Measurements from ENCODE around the gene TIAM2.
"Not testable (repeated sequence)": the region's sequence is repeated elsewhere in the genome, so short reads cannot be mapped to it uniquely, and the experiment has no call there.

TIAM2 gene

DNA sequence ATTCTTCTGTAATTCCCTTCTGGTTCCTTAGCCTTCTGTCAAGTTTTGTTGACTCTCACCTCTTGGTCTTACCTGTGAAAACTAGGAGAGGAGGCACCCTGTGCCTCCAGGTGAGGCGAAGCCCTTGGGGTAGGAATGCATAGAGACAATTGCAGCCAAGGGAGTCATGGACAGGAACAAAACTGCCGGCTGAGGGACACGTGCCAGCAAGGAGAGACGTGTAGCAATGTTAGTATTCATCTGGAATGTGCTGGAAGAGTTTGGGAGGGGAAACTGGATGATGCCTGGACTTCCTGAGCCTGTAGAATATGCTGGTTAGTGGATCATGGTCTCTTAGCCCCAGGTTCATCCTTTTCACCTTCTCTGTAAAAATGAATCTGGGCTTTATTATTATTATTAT lies 3.9 kb upstream of the TIAM2 start:
- DNase-seq, result no peak

DNA sequence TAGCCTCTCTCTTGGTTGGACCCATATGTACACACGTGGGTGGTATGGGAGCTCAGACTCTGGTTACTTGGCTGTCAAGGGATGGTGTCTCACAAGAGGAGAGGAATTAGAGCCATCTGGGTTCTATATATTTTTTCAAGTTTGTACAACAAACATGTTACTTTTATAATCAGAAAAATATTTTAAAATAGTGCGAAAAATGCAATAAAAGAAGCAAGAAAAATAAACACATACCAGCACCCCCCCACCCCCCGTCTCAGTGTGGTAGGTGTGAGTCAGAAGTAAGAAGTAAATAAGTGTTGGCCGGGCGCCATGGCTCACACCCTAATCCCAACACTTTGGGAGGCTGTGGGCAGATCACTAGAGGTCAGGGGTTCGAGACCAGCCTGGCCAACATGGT lies 2.1 kb upstream of the TIAM2 start:
- no peak for DNase-seq

DNA sequence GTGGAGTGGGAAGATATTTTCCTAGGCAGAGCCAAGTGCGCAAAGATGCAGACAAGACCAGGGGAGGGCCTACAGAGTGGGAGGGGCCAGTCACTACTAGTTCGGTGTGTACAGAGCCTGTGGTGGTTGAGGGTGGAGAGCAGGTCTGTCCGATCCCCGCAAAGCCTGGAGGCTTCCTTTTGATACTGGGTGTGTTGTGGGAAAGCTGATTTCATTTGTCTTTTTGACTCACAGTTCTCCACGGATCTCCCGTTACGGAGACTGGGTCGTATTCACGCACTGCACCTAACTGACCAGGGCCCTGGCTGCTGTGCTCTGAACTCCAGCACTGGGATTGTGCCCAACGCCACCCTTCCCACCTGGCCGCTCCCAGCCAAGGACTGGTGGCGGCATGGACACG lies 1.4 kb upstream of the TIAM2 start:
- no peak for DNase-seq

DNA sequence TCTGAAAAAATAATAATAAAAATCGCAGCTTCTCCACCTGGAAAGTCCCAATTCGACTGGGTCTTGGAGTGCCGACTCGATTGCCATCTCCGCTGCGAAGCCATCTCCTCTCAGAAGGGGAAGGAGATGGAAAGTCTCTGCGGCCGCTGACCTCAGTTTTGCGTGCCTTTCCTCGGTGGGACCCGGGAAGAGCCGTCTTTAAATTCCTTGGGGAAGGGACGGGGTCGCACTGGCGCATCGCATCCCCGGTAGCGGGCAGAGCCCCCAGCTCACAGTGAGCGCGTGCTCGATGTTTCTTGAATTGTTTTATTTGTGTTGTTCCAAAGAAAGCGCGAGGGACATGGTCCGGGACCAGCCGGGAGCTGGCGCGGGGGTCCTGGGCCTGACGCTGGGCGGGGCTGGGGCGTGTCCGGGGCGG lies 270 bp upstream of the TIAM2 start:
- DNase-seq, result no peak

DNA sequence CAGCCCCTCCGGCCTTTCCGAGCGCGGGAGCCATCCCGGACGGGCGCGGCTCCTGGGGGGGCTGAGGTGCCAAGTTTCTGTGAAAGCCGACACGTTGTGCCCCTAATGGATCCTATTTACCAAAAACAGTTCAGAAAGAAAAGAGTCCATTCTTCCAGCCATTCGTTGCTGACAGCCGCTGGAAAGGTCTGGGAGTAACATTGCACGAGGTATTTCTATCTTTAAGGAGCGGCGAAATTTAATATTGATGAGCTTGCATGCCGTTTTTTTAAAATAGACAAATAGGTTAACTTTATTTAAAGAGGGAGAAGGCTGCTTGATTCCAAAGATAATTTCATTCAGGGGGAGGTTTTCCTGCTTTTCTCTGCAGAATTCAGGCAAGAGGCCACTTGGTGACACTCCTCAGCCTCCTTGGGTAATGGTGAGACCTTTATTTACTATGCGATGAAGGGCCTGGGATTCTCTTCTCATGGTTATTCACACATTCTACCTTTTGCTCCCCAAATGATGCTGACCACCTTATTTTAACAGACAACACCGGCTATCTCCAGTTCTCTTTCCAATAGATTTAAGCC lies 988 bp downstream of the TIAM2 start:
- DNase-seq, result no peak

DNA sequence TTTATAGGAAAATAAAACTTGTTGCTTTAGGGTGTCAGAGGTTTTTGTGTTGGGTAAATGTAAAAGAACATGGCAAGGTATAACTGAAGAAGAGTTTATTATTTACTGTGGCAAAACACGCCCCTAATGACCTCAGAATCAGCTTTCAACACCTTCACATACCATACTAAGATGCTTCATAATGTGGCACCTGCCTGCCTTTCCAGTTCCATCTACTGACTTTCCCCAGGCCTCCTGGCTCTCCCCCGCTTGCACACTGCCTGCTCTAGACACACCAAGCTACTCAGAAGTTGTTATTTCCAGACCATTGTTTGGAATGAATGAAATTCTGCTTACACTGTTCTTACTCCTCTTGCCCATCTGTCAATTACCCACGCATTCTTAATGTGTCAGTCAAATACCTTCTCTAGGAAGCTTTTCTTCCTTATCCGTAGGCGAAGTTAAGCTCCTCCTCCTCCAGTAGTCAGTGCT lies 1.8 kb downstream of the TIAM2 start:
- no peak for DNase-seq

DNA sequence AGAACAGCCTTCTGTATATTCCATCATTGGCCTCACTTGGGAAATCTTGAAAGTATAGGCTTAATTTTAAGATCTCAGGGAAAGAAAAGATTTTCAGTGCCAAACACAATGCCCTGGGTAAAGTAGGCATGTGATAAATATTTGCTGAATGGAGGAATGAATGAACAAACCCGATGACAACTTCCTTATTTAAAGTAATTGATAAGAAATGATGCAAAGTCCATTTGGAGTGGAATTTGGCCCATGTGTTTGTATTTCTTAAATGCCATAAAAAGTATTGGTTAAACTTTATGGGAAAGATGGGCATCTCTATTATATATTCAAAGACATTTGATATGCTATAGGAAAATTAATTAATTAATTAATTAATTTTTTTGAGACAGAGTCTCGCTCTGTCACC lies 3.7 kb downstream of the TIAM2 start:
- DNase-seq, result no peak

DNA sequence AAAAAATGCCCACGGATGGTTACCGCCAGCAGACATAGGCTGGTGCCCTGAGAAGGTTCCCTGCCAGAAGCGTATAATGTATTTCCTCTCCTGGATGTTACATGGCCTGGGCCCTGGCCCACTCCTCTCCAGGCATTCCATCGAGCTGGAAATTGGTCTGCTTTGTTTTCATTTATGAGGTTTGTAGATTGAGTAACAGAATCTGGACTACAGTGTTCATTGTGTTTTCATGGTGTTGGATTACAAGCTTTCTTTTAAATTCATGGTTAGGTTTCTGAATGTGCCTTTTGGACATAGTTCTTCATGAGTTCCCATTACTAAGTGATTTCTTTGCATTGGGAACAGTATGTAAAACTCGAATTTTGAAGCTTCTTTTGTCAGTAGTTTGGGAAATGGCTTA lies 6.4 kb downstream of the TIAM2 start:
- no peak for DNase-seq

DNA sequence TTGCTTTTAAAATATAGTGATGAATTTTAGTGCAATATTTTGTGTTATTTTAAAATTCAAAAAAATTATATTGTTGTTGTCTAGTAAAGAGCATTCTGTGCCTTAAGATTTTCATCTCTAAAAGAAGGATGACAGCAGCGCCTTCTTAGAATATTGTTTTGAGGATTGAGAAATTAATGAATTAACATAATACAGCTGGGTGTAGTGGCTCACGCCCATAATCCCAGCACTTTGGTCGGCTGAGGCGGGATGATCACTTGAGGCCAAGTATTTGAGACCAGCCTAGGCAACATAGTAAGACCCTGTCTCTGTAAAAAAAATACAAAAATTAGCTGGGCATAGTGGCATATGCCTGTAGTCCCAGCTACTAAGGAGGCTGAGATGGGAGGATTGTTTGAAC lies 6.8 kb downstream of the TIAM2 start:
- no peak for DNase-seq

DNA sequence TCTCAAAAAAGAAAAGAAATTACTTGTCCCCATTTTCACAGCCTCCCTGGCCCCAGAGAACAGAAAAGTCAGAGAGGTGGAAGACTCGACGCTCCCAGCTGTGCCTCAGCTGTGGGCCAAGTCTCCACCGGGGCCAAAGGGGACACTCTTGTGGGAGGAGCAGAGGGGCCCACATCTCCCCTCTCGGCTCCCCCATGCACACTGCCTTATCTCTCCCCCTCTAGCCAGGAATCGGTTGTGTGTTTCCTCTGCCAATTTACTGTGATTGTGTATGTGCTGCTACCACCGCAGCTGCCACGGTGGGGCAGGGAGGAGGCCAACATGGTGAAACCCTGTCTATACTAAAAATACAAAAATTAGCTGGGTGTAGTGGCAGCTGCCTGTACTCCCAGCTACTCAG lies 8.4 kb downstream of the TIAM2 start:
- DNase-seq, result no peak

DNA sequence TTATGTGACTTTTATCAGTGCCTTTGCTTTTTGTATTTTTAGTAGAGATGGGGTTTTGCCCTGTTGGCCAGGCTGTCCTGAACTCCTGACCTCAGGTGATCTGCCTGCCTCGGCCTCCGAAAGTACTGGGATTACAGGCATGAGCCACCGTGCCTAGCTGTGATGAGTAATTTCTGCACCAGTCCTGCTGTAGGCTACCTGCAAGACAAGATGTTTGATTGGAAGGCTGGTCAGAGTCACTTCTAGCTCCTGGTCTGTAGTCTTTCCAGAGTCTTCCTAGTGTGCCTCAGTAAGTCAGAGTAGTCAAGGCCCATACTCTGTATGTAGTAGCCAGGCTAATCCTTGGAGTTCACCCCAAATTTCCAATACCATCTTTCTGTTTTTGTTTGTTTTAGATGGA lies 8.9 kb downstream of the TIAM2 start:
- no peak for DNase-seq

DNA sequence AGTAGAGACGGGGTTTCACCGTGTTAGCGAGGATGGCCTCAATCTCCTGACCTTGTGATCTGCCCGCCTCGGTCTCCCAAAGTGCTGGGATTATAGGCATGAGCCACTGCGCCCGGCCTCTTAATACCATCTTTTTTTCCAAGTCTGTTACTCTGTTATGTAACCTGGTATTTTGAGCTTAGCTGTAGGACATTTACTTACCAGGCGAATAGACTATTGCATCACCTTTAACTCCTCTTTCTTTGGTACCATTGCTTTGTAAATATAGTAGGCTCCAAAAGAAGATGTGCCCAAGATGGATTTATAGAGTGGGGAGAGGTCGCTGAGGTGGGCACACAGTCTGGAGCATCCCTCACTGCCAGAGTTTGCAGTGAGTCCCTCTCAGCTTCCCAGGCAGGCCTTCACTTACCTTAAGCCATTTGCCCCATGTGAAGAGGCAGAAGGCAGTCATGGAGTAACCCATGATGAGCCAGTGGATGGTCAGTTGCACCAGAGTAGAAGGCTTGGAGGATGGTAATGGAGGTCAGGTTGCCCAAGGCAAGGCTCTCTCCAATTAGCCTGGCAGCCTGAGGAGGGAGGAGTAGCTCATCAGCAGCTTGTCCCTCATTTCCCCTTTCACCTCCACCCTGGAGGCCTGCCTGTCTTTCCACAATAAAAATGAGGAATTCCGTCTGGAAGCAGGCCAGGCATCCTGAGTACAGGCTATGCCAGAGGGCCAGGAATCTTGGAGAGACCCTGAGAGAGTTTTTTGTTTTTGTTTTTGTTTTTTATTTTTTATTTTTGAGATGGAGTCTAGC lies 9.7 kb downstream of the TIAM2 start:
- no peak for DNase-seq

DNA sequence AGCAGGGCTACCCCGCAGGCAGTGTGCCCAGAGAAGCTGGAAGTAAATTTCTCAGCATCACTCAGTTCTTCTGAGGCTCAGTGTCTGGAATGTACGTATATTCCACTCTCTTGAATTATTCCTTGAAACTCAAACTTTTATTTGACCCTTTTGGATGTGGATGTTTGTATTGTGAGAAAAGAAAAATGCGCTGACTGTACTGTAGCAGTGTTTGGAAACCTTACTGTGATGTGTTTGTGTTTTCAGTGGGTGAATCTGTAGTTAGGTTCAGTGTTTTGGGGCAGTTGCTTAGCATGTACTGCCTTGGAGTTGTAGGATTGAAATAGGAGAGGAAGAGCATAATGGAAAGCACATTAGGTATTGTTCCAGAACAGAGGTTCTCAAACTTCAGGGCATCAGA lies 13.5 kb downstream of the TIAM2 start:
- no peak for DNase-seq

DNA sequence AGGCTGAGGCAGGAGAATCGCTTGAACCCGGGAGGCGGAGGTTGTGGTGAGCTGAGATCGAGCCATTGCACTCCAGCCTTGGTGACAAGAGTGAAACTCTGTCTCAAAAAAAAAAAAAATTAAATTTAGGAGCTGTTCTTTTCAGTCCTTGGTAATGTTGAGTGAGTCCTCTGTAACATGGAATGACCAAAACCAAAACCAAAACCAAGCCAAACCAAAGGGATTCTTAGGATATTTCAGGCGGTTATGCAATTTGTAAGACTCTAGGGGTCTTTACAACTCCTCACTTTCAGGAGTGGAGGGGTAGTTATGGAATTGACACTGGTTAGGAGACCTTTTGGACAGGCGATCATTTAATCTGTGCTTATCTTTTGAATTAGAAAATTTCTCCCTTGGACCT lies 15.8 kb downstream of the TIAM2 start:
- DNase-seq, result no peak

DNA sequence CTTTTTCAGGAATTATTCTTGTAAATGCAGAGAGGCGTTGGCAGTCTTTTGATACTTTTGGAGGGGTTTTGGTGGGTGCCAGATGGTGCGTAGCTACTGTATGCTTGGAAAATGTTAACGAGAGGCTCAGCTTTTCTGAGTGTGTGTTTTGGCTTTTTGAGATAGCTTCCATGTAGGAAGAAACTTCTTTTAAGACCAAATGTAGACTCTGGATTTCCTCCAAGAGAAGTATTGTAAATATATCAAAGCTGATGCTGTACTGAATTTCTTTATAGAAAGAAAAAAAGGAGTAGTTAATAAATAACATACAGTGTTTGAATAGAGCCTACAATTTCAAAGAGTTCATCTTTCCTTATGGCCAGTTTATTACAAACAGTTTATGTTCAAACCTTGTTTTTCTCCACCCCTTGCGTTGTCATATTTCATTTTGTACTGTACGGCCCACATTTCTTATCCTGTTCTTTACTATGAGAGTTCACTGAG lies 16.7 kb downstream of the TIAM2 start:
- no peak for DNase-seq

DNA sequence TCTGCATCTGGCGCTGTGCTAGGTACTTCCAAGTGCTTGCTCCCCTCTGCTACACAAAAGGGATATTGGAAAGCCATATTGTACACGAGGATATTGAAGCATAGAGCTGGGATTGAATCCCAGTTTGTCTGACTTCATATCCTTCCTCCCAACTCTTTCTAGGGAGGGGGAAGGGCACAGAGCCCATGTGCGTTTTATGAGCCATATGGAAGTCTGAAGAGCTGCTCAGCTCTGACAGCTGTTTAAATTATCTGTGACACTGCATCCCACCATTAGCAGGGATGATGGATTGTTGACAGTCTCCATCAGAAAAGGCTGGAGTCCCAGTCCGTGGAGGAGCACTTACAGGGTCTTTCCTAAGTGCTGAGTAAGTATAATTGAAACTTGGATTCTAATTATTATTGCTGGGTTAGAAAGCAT lies 18.4 kb downstream of the TIAM2 start:
- no peak for DNase-seq

DNA sequence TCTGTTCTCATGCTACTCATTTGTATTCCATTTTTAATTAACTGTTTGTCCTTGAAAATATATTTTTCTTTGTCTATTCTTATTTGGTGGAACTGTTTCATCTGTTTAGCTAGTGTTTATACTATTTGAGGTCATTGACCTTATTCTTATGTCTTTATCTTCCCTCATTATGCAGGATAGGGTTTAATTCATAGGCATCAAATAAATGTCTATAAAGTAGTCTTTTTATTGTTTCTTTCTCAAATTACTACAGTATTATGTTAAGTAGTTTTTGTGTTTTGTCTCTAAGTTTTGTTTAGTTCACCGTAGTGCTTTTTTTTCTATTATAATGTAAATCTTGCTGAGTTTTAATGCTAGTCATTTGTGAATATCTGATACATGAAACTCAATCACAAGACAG lies 19.0 kb downstream of the TIAM2 start:
- no peak for DNase-seq

DNA sequence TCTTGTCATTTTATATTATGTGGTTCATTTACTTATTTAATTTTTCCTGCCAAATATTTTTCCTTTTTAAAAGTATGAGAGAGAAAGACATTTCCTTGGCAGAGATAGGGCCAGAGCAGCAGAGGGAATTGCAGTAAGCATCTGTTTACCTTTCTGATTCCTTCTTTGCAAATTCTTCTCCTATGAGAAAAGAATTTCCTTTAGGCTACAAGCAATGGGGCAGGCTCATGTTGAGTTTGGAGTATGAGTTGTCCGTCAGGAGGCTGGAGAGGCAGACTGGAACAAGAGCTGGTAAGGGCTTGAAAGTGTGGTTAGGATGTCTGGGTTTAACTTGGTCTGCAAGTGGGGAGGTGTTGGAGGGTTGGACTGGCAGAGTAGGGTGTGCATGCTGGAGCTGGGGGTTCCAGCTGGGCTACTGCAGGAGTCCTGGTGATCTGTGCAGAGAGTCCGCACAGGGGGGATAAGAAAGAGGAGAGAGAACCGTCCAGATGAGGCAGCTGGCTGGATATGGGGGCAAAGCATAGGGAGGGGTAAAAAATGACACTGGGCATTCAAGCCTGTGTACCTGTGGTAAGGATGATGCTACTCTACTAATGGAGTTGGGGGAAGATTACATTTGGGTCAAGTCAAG lies 19.7 kb downstream of the TIAM2 start:
- DNase-seq, result no peak

DNA sequence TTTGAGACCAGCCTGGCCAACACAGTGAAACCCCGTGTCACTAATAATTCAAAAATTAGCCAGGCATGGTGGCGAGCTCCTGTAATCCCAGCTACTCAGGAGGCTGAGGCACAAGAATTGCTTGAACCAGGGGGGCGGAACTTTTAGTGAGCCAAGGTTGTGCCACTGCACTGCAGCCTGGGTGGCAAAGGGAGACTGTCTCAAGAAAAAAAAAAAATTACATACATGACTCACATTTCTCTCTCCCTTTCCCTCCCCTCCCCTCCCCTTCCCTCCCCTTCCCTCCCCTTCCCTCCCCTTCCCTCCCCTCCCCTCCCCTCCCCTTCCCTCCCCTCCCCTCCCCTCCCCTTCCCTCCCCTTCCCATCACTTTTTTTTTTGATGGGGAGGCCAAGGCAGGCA lies 23.3 kb downstream of the TIAM2 start:
- DNase-seq, result not testable (repeated sequence)

DNA sequence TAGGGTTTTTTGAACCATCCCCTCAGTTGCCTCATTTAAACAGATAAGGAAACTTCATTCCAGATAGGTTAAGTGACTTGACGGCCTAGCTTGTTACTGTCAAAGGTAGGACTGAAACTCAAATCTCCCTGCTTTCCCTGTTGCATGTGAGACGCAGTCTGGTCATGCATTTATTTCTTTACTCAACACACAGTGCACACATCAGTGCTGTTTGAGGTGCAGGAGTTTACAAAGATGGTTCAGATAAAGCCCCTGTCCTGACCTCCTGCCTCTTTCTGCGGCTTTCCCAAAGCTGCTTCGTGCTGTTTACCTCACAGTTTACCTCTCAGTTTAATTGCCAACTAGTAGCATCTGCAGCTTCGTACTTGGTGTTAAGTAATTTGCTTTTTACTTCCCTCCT lies 26.6 kb downstream of the TIAM2 start:
- DNase-seq, result no peak

DNA sequence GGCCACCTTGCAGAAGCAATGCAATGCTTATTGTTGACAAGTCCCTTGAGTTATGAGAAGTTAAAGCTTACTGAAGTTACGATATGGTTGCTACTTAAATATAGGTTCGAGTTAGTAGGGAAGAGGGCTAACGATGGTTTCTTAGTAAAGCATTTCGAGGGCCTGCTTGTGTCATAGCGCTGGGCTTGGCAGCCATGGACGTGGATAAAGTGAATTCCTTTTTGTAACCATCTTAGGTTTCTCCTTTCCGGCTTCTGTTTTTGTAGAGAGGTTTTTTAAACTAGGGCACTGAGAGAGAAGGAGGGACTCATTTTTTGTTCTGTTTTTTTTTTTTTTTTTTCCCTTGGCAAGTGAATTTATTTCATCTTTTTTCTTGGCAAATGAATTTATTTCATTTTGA lies 27.6 kb downstream of the TIAM2 start:
- DNase-seq, result no peak

DNA sequence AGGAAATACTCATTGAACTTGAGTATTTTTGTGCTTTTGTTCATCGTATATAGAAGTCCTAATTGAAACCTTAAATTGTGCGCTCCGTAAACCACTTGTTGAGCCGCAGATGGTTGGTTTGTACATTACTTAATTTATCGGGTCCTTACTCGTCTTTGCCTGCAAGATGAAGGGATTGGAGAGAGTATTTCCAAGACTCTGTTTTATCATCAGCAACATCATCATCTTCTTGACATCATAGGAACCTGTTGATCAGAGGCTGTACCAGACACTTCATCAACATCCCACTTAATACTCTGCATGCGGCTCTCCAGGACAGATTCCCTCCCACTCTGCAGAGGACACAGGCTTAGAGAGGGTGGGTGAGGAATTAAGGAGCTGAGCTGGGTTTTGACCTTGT lies 28.6 kb downstream of the TIAM2 start:
- no peak for DNase-seq

DNA sequence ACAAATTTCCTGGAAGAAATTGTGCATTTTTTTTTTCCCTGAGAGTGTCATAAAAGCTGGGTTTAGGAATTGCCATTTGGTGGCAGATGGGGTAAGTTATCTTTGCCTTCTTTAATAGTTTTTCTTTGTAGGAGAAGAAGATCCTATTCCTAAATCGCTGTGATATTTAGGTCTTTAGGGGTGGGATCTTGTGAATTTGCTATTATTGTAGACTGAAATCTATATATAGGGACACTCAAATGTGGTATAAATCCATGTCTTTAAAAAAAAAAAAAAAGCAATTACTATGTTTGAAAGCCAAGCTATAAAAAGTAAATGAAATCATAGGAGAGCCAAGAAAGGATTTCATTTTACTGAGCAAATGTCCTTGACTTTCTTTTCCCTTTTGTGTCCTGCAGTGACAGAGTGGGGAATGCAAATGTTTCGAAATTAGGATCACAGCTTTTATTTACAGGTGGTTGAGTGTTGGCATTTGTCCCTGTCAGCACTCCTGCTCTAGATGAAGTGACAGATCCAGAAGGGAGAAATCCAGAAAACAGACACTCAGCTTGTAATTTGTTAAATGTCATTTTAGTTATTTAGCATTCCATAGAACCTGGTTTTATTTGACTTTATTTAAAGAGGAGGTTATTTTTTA lies 29.4 kb downstream of the TIAM2 start:
- no peak for DNase-seq

All from activated T-cell treated with anti-CD3 and anti-CD28 coated beads, Interleukin-2, amount 50 U/mL, for 1 hour (primary cell).